Measurements from ENCODE around the gene CABCOCO1.

The CABCOCO1 gene

GRCh38 chr10:61754587-61755550, 92.1 kb downstream of the CABCOCO1 start:
- no peaks in the 10 kb centered on the region for H3K9me3 ChIP-seq (ENCODE audit: control insufficient read depth in 2 of 2, low read length in 2 of 2)
- H3K9ac ChIP-seq (ENCODE audit: low read length in 2 of 2), result no peak overlapping the region
- peaks cover 11% of the 10 kb centered on the region for H3K4me1 ChIP-seq (ENCODE audit: control insufficient read depth, insufficient read depth, low read length)
- H3K4me3 ChIP-seq (ENCODE audit: low read length in 2 of 2), result no peak overlapping the region
- no peaks in the 10 kb centered on the region for H3K36me3 ChIP-seq (ENCODE audit: control insufficient read depth in 2 of 2, insufficient read depth in 2 of 2, low read length in 2 of 2)
- H3K27me3 ChIP-seq (ENCODE audit: control insufficient read depth in 1 of 2, insufficient read depth in 2 of 2, low read length in 2 of 2), result no peaks in the 10 kb centered on the region
- no peak overlapping the region for H3K27ac ChIP-seq (ENCODE audit: low read length)

- no peaks in the 10 kb centered on the region for H3K27me3 ChIP-seq (ENCODE audit: control insufficient read depth in 1 of 2, insufficient read depth in 2 of 2, low read length in 2 of 2)
- no peak overlapping the region for H3K4me3 ChIP-seq (ENCODE audit: low read length in 2 of 2)
- no peak overlapping the region for H3K27ac ChIP-seq (ENCODE audit: low read length)
- no peak overlapping the region for H3K9ac ChIP-seq (ENCODE audit: low read length in 2 of 2)
- no peaks in the 10 kb centered on the region for H3K9me3 ChIP-seq (ENCODE audit: control insufficient read depth in 2 of 2, low read length in 2 of 2)
- H3K36me3 ChIP-seq (ENCODE audit: control insufficient read depth in 2 of 2, insufficient read depth in 2 of 2, low read length in 2 of 2), result no peaks in the 10 kb centered on the region
- peaks cover 7% of the 10 kb centered on the region for H3K4me1 ChIP-seq (ENCODE audit: control insufficient read depth, insufficient read depth, low read length)
These were observed 94.3 kb downstream of the CABCOCO1 start for GRCh38 chr10:61757001-61757400.

- H3K27ac ChIP-seq (ENCODE audit: low read length), result no peak overlapping the region
- peaks cover 6% of the 10 kb centered on the region for H3K4me1 ChIP-seq (ENCODE audit: control insufficient read depth, insufficient read depth, low read length)
- H3K27me3 ChIP-seq (ENCODE audit: control insufficient read depth in 1 of 2, insufficient read depth in 2 of 2, low read length in 2 of 2), result no peaks in the 10 kb centered on the region
- no peak overlapping the region for H3K9ac ChIP-seq (ENCODE audit: low read length in 2 of 2)
- no peaks in the 10 kb centered on the region for H3K9me3 ChIP-seq (ENCODE audit: control insufficient read depth in 2 of 2, low read length in 2 of 2)
- H3K36me3 ChIP-seq (ENCODE audit: control insufficient read depth in 2 of 2, insufficient read depth in 2 of 2, low read length in 2 of 2), result no peaks in the 10 kb centered on the region
- no peak overlapping the region for H3K4me3 ChIP-seq (ENCODE audit: low read length in 2 of 2)
These were observed 95.0 kb downstream of the CABCOCO1 start for GRCh38 chr10:61757525-61758397.

GRCh38 chr10:61758433-61758832, 95.7 kb downstream of the CABCOCO1 start:
- Histone ChIP-seq H3K27ac (ENCODE audit: low read length) (no peak overlapping the region), H3K36me3 (ENCODE audit: control insufficient read depth in 2 of 2, insufficient read depth in 2 of 2, low read length in 2 of 2) (no peaks in the 10 kb centered on the region), H3K4me3 (ENCODE audit: low read length in 2 of 2) (no peak overlapping the region), H3K9ac (ENCODE audit: low read length in 2 of 2) (no peak overlapping the region), H3K4me1 (ENCODE audit: control insufficient read depth, insufficient read depth, low read length) (peaks cover 6% of the 10 kb centered on the region), H3K9me3 (ENCODE audit: control insufficient read depth in 2 of 2, low read length in 2 of 2) (no peaks in the 10 kb centered on the region), H3K27me3 (ENCODE audit: control insufficient read depth in 1 of 2, insufficient read depth in 2 of 2, low read length in 2 of 2) (no peaks in the 10 kb centered on the region)

- no peak overlapping the region for H3K27ac ChIP-seq (ENCODE audit: low read length)
- H3K4me1 ChIP-seq (ENCODE audit: control insufficient read depth, insufficient read depth, low read length), result peaks cover 1% of the 10 kb centered on the region
- no peaks in the 10 kb centered on the region for H3K36me3 ChIP-seq (ENCODE audit: control insufficient read depth in 2 of 2, insufficient read depth in 2 of 2, low read length in 2 of 2)
- no peak overlapping the region for H3K9ac ChIP-seq (ENCODE audit: low read length in 2 of 2)
- H3K27me3 ChIP-seq (ENCODE audit: control insufficient read depth in 1 of 2, insufficient read depth in 2 of 2, low read length in 2 of 2), result no peaks in the 10 kb centered on the region
- no peak overlapping the region for H3K4me3 ChIP-seq (ENCODE audit: low read length in 2 of 2)
- H3K9me3 ChIP-seq (ENCODE audit: control insufficient read depth in 2 of 2, low read length in 2 of 2), result no peaks in the 10 kb centered on the region
These were observed 97.0 kb downstream of the CABCOCO1 start for GRCh38 chr10:61759751-61760150.

GRCh38 chr10:61760943-61761824, 98.5 kb downstream of the CABCOCO1 start:
- Histone ChIP-seq H3K9me3 (ENCODE audit: control insufficient read depth in 2 of 2, low read length in 2 of 2) (no peaks in the 10 kb centered on the region), H3K27me3 (ENCODE audit: control insufficient read depth in 1 of 2, insufficient read depth in 2 of 2, low read length in 2 of 2) (no peaks in the 10 kb centered on the region), H3K4me3 (ENCODE audit: low read length in 2 of 2) (no peak overlapping the region), H3K4me1 (ENCODE audit: control insufficient read depth, insufficient read depth, low read length) (no peaks in the 10 kb centered on the region), H3K27ac (ENCODE audit: low read length) (no peak overlapping the region), H3K9ac (ENCODE audit: low read length in 2 of 2) (no peak overlapping the region), H3K36me3 (ENCODE audit: control insufficient read depth in 2 of 2, insufficient read depth in 2 of 2, low read length in 2 of 2) (no peaks in the 10 kb centered on the region)

- no peaks in the 10 kb centered on the region for H3K4me1 ChIP-seq (ENCODE audit: control insufficient read depth, insufficient read depth, low read length)
- H3K9me3 ChIP-seq (ENCODE audit: control insufficient read depth in 2 of 2, low read length in 2 of 2), result no peaks in the 10 kb centered on the region
- H3K9ac ChIP-seq (ENCODE audit: low read length in 2 of 2), result no peak overlapping the region
- no peaks in the 10 kb centered on the region for H3K36me3 ChIP-seq (ENCODE audit: control insufficient read depth in 2 of 2, insufficient read depth in 2 of 2, low read length in 2 of 2)
- H3K27ac ChIP-seq (ENCODE audit: low read length), result no peak overlapping the region
- H3K27me3 ChIP-seq (ENCODE audit: control insufficient read depth in 1 of 2, insufficient read depth in 2 of 2, low read length in 2 of 2), result no peaks in the 10 kb centered on the region
- H3K4me3 ChIP-seq (ENCODE audit: low read length in 2 of 2), result no peak overlapping the region
These were observed 99.1 kb downstream of the CABCOCO1 start for GRCh38 chr10:61761825-61762217.

GRCh38 chr10:61763778-61764177, 101.0 kb downstream of the CABCOCO1 start:
- no peak overlapping the region for H3K27ac ChIP-seq (ENCODE audit: low read length)

GRCh38 chr10:61764486-61764885, 101.8 kb downstream of the CABCOCO1 start:
- H3K9ac ChIP-seq (ENCODE audit: low read length in 2 of 2), result no peak overlapping the region
- H3K27ac ChIP-seq (ENCODE audit: low read length), result no peak overlapping the region
- no peak overlapping the region for H3K4me3 ChIP-seq (ENCODE audit: low read length in 2 of 2)
- no peaks in the 10 kb centered on the region for H3K36me3 ChIP-seq (ENCODE audit: control insufficient read depth in 2 of 2, insufficient read depth in 2 of 2, low read length in 2 of 2)
- H3K9me3 ChIP-seq (ENCODE audit: control insufficient read depth in 2 of 2, low read length in 2 of 2), result no peaks in the 10 kb centered on the region
- no peaks in the 10 kb centered on the region for H3K4me1 ChIP-seq (ENCODE audit: control insufficient read depth, insufficient read depth, low read length)
- H3K27me3 ChIP-seq (ENCODE audit: control insufficient read depth in 1 of 2, insufficient read depth in 2 of 2, low read length in 2 of 2), result no peaks in the 10 kb centered on the region

More at GRCh38 chr10:61763778-61764177, 101.0 kb downstream of the CABCOCO1 start:
- H3K27me3 ChIP-seq (ENCODE audit: control insufficient read depth in 1 of 2, insufficient read depth in 2 of 2, low read length in 2 of 2), result no peaks in the 10 kb centered on the region
- H3K36me3 ChIP-seq (ENCODE audit: control insufficient read depth in 2 of 2, insufficient read depth in 2 of 2, low read length in 2 of 2), result no peaks in the 10 kb centered on the region
- H3K4me1 ChIP-seq (ENCODE audit: control insufficient read depth, insufficient read depth, low read length), result no peaks in the 10 kb centered on the region
- H3K4me3 ChIP-seq (ENCODE audit: low read length in 2 of 2), result no peak overlapping the region
- no peak overlapping the region for H3K9ac ChIP-seq (ENCODE audit: low read length in 2 of 2)
- no peaks in the 10 kb centered on the region for H3K9me3 ChIP-seq (ENCODE audit: control insufficient read depth in 2 of 2, low read length in 2 of 2)
